AG10803 (cell line): ENCODE data around the gene MTMR2.

Source experiments
- DNase-seq: peaks from one replicate; pipeline ENCODE4 v3.0.0; 2010; ENCODE audit warnings: low read depth
- H3K4me3 ChIP-seq: 2 replicates; pipeline ENCODE4 v1.5.1; 2011; ENCODE audit warnings: mild to moderate bottlenecking, low read length, control low read depth
- TF ChIP-seq, protein P1 (sequence below): conservative IDR thresholded peaks from 2 replicates; pipeline ENCODE4 v1.5.1; 2011; ENCODE audit warnings: mild to moderate bottlenecking, low read length, control low read depth, inconsistent platforms

MTMR2 gene

DNA sequence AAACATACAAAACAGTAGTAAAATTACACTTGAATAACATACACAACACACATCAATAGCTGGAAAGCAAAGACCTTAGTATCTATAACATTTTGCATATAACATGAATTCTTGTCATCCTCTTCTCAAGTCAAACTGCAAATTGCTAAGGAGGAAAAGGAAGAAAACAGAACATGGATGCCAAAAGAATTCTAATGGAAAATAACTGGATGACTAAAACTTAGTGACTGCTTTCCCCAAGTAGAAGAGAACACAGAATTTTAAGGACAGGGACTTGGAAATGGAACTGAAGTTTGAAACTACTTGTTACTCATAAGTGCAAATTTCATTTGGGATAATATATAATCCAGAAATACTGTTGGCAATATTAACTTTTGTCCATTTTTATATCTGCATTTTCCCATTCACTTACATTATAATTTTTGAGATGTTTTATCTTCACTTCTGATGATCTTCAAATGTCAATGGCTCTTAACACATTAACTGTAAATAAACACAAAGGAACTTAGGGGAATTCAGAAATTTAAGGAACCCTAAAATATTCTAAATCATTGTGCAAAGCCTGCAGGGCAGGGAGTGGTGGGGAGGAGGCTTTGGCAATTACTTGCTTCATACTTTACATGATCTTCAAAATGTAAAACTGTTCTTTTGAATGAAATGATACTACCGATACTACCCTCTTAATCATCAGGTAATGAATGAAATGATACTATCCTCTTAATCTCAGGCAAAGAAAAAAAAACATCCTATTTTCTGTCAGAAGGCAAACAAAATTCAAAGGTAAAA, 9.9 kb downstream of the MTMR2 start:
- DNase-seq, result no peak
- TF ChIP-seq, protein P1, sequence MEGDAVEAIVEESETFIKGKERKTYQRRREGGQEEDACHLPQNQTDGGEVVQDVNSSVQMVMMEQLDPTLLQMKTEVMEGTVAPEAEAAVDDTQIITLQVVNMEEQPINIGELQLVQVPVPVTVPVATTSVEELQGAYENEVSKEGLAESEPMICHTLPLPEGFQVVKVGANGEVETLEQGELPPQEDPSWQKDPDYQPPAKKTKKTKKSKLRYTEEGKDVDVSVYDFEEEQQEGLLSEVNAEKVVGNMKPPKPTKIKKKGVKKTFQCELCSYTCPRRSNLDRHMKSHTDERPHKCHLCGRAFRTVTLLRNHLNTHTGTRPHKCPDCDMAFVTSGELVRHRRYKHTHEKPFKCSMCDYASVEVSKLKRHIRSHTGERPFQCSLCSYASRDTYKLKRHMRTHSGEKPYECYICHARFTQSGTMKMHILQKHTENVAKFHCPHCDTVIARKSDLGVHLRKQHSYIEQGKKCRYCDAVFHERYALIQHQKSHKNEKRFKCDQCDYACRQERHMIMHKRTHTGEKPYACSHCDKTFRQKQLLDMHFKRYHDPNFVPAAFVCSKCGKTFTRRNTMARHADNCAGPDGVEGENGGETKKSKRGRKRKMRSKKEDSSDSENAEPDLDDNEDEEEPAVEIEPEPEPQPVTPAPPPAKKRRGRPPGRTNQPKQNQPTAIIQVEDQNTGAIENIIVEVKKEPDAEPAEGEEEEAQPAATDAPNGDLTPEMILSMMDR, result no peak
- no peak overlapping the region for H3K4me3 ChIP-seq

DNA sequence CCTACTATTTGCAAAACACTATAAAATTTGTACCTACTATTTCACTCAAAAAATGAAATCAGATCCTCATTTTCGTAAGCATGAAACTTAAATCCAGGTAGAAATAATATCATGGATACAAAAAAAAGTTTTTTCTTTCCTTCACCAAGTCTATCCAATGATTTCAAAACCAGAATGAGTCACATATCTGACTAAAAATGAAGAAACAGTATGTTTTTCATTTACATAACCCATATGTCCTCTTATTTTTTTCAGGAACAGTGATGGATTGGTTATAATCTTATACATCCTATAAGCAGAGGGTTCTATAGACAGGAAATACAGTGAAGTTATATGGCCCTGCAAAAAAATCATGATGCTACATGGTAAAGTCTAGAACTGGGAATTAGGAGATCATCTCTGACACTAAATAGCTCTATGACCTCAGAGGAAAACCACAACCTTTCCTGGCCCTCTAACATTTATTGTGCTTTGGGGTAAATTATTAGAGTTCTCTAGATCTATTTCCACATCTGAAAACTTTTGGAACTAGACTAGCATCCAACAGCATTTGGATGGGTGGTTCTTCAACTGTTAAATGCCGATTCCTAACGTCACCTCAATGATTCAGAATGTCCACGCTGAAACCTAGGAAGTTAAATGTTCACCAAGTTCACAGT, 10.9 kb downstream of the MTMR2 start:
- no peak overlapping the region for H3K4me3 ChIP-seq
- TF ChIP-seq, protein P1, result no peak

DNA sequence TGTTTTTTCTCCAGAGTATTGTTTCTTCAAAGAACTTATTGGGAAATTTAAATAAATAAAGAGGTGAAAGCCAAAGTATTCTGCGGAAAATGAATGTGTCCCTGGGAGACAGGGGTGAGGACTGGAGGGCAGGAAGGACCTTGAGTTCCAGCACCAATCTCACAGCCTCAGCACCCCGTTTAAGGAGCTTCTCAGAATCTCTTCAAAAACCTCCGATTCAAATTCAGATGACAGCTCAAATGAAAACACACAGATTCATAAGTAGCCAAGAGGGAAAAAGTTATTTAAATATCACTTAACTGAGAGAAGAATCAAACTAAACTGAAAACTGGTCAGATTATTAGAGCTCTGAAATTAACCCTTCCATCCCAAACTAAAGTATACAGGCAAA, 12.5 kb downstream of the MTMR2 start:
- TF ChIP-seq, protein P1, result no peak
- no peak overlapping the region for H3K4me3 ChIP-seq
- no peak for DNase-seq

More for the DNA sequence above, 10.9 kb downstream of the MTMR2 start:
- DNase-seq, result peak; percentile 70

DNA sequence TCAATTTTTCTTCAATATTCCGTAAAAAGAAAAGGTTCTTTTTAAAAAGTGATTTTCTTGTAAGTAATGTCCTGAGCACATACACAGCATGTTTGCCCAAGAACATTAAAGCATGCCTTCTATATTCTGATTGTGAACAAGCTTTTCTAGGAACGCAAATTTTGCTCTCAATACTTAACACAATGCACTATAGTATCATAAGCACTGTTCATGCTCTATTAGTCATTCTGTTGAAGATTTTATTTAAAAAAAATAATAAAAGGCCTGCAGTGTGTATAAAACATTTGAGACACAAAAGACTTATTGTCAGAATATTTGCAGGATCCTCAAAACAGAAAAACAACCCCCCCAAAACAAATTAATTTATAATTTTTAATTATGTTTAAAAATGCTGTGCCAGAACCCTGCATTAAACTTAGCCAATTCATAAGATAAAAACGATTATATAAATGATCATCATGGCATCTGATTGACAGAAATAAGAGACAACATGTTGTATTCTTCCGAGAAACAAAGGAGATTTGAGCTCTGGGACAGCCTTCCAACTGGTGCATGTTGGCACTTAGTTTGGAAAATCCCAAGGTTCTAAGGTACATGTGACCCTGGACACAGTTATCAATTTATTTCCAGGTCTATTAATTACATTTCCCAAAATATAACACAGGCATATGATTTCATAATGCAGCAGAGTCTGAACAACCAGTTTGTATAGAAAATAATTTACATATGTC, 13.1 kb downstream of the MTMR2 start:
- TF ChIP-seq, protein P1, result no peak
- no peak overlapping the region for H3K4me3 ChIP-seq
- DNase-seq, result no peak

DNA sequence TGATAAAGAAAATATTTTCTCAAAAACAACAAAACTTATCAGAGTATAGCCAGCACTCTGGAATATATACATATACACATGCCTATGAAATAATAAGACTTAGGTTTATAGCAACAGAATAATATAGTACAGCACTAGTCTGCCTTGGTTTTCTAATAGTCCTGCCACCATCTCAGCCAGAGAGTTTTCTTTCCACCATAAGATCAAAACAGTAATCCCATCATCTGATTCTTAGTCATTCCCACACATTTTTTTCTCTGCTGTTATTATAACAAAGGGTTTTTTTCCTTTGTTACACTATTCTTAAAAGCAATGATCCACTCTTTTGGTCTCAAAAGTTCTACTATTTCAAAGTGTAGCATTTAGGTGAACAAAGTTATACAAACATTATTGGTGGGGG, 15.1 kb downstream of the MTMR2 start:
- TF ChIP-seq, protein P1, result no peak
- no peak for DNase-seq
- no peak overlapping the region for H3K4me3 ChIP-seq

DNA sequence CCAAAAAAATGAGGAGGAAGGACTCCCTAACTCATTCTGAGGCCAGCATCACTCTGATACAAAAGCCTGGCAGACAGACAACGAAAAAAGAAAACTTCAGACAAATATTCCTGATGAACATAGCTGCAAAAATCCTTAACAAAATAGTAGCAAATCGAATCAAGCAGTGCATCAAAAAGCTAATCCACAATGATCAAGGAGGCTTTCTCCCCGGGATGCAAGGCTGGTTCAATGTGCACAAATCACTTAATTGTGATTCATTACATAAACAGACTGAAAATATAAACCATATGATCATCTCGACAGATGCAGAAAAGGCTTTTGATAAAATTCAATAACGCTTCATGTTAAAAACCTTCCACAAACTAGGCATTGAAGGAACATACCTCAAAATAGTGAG, 16.4 kb downstream of the MTMR2 start:
- DNase-seq, result no peak
- H3K4me3 ChIP-seq, result no peak overlapping the region
- TF ChIP-seq, protein P1, result no peak
